Measurements from ENCODE around the gene FAM168A. TPM values are rescaled to one million over a fixed set of nuclear protein-coding genes. Genes with fewer than 3 reads are reported as not detected.

The FAM168A gene
- total RNA-seq, 1 donor from 2014 or later = 31.0 TPM

GRCh38 chr11:73404048-73404447 is 193.9 kb downstream of the FAM168A start:
- intact Hi-C loops (cut with DNase I) = no loop called here
- Histone ChIP-seq H3K27ac (no peak overlapping the region), H3K9me3 (no peaks in the 10 kb centered on the region), H3K4me1 (peaks cover 10% of the 10 kb centered on the region), H3K4me3 (no peak overlapping the region), H3K36me3 (peaks cover 41% of the 10 kb centered on the region), H3K27me3 (ENCODE audit: low read depth) (no peaks in the 10 kb centered on the region)
- ATAC-seq = peak; percentile 91
- DNase-seq = peak; percentile 80
- TF ChIP-seq CTCF (IDR thresholded peaks at IDR 0.05) = peak; percentile 69

GRCh38 chr11:73403541-73403940 is 194.4 kb downstream of the FAM168A start:
- no peak for TF ChIP-seq CTCF (IDR thresholded peaks at IDR 0.05)
- H3K4me1 ChIP-seq = peaks cover 10% of the 10 kb centered on the region
- peaks cover 37% of the 10 kb centered on the region for H3K36me3 ChIP-seq
- H3K27me3 ChIP-seq (ENCODE audit: low read depth) = no peaks in the 10 kb centered on the region
- DNase-seq (no peak), ATAC-seq (no peak)
- no peak overlapping the region for H3K4me3 ChIP-seq
- no peak overlapping the region for H3K27ac ChIP-seq
- no peaks in the 10 kb centered on the region for H3K9me3 ChIP-seq
- intact Hi-C loops (cut with DNase I) = no loop called here

- Histone ChIP-seq H3K4me3 (no peak overlapping the region), H3K27me3 (ENCODE audit: low read depth) (no peaks in the 10 kb centered on the region), H3K9me3 (no peaks in the 10 kb centered on the region), H3K4me1 (peaks cover 10% of the 10 kb centered on the region), H3K27ac (no peak overlapping the region), H3K36me3 (peaks cover 31% of the 10 kb centered on the region)
- intact Hi-C loops (cut with DNase I) = no loop called here
- ATAC-seq = no peak
- no peak for DNase-seq
- no peak for TF ChIP-seq CTCF (IDR thresholded peaks at IDR 0.05)
These were observed 195.1 kb downstream of the FAM168A start for GRCh38 chr11:73402834-73403185.

GRCh38 chr11:73401924-73402833 is 195.7 kb downstream of the FAM168A start:
- H3K27ac ChIP-seq = no peak overlapping the region
- TF ChIP-seq CTCF (IDR thresholded peaks at IDR 0.05) = no peak
- H3K27me3 ChIP-seq (ENCODE audit: low read depth) = no peaks in the 10 kb centered on the region
- no peaks in the 10 kb centered on the region for H3K9me3 ChIP-seq
- DNase-seq = no peak
- intact Hi-C loops (cut with DNase I) = no loop called here
- no peak for ATAC-seq
- H3K36me3 ChIP-seq = peaks cover 25% of the 10 kb centered on the region
- no peak overlapping the region for H3K4me3 ChIP-seq
- H3K4me1 ChIP-seq = peaks cover 10% of the 10 kb centered on the region

GRCh38 chr11:73401217-73401923 is 196.5 kb downstream of the FAM168A start:
- Histone ChIP-seq H3K27ac (no peak overlapping the region), H3K9me3 (no peaks in the 10 kb centered on the region), H3K27me3 (ENCODE audit: low read depth) (no peaks in the 10 kb centered on the region), H3K4me3 (no peak overlapping the region), H3K4me1 (peaks cover 14% of the 10 kb centered on the region), H3K36me3 (peaks cover 26% of the 10 kb centered on the region)
- no peak for TF ChIP-seq CTCF (IDR thresholded peaks at IDR 0.05)
- intact Hi-C loops (cut with DNase I) = no loop called here
- DNase-seq = no peak
- ATAC-seq = no peak
